Measurements from ENCODE around the gene NEUROD2.
"Not testable (repeated sequence)": the region's sequence is repeated elsewhere in the genome, so short reads cannot be mapped to it uniquely, and the experiment has no call there.

Gene NEUROD2

GRCh38 chr17:39596543-39597267, 11.0 kb downstream of the NEUROD2 start:
- H3K36me3 ChIP-seq (ENCODE audit: control insufficient read depth, insufficient read depth, low read length): no peaks in the 10 kb centered on the region
- peaks cover 4% of the 10 kb centered on the region for H3K4me1 ChIP-seq (ENCODE audit: control insufficient read depth, insufficient read depth, low read length)
- no peaks in the 10 kb centered on the region for H3K9me3 ChIP-seq (ENCODE audit: control insufficient read depth, insufficient read depth, low read length)
- H3K4me3 ChIP-seq (ENCODE audit: low read depth, low read length): peak overlapping the region; percentile 4
- H3K27me3 ChIP-seq (ENCODE audit: control insufficient read depth, insufficient read depth, low read length): peaks cover 99% of the 10 kb centered on the region
- H3K9ac ChIP-seq (ENCODE audit: low read depth, low read length): no peak overlapping the region

- Histone ChIP-seq H3K4me3 (ENCODE audit: low read depth, low read length) (peak overlapping the region; percentile 4), H3K4me1 (ENCODE audit: control insufficient read depth, insufficient read depth, low read length) (peaks cover 3% of the 10 kb centered on the region), H3K27me3 (ENCODE audit: control insufficient read depth, insufficient read depth, low read length) (peaks cover 99% of the 10 kb centered on the region), H3K36me3 (ENCODE audit: control insufficient read depth, insufficient read depth, low read length) (no peaks in the 10 kb centered on the region), H3K9ac (ENCODE audit: low read depth, low read length) (no peak overlapping the region), H3K9me3 (ENCODE audit: control insufficient read depth, insufficient read depth, low read length) (no peaks in the 10 kb centered on the region)
Observed at GRCh38 chr17:39595928-39596510, 11.7 kb downstream of the NEUROD2 start.

GRCh38 chr17:39595294-39595693, 12.4 kb downstream of the NEUROD2 start:
- Histone ChIP-seq H3K27me3 (ENCODE audit: control insufficient read depth, insufficient read depth, low read length) (peaks cover 91% of the 10 kb centered on the region), H3K9me3 (ENCODE audit: control insufficient read depth, insufficient read depth, low read length) (no peaks in the 10 kb centered on the region), H3K9ac (ENCODE audit: low read depth, low read length) (no peak overlapping the region), H3K4me1 (ENCODE audit: control insufficient read depth, insufficient read depth, low read length) (peaks cover 3% of the 10 kb centered on the region), H3K4me3 (ENCODE audit: low read depth, low read length) (peak overlapping the region; percentile 5), H3K36me3 (ENCODE audit: control insufficient read depth, insufficient read depth, low read length) (no peaks in the 10 kb centered on the region)

DNA sequence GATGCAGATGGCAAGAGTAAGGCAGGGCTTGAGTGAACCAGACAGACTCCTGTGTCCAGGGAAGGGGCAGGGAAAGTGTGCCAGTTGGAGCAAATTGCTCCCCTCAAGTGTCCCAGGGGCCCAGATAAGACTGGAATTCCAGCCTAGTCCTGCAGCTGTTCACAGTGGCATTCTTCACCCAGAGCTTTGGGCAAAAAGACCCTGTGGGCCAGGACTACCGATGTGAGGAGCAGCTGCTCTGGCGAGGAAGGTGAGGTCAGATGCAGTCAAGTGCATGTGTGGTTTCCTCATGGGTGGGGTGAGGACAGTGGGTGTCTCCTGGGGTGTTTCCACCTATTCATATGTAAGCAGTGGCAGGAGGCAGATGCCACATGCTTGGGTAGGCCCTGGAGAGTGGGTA, 14.3 kb downstream of the NEUROD2 start:
- H3K27me3 ChIP-seq (ENCODE audit: control insufficient read depth, insufficient read depth, low read length): peaks cover 74% of the 10 kb centered on the region
- no peak overlapping the region for H3K9ac ChIP-seq (ENCODE audit: low read depth, low read length)
- H3K36me3 ChIP-seq (ENCODE audit: control insufficient read depth, insufficient read depth, low read length): no peaks in the 10 kb centered on the region
- H3K4me3 ChIP-seq (ENCODE audit: low read depth, low read length): no peak overlapping the region
- H3K4me1 ChIP-seq (ENCODE audit: control insufficient read depth, insufficient read depth, low read length): peaks cover 3% of the 10 kb centered on the region
- H3K9me3 ChIP-seq (ENCODE audit: control insufficient read depth, insufficient read depth, low read length): no peaks in the 10 kb centered on the region

DNA sequence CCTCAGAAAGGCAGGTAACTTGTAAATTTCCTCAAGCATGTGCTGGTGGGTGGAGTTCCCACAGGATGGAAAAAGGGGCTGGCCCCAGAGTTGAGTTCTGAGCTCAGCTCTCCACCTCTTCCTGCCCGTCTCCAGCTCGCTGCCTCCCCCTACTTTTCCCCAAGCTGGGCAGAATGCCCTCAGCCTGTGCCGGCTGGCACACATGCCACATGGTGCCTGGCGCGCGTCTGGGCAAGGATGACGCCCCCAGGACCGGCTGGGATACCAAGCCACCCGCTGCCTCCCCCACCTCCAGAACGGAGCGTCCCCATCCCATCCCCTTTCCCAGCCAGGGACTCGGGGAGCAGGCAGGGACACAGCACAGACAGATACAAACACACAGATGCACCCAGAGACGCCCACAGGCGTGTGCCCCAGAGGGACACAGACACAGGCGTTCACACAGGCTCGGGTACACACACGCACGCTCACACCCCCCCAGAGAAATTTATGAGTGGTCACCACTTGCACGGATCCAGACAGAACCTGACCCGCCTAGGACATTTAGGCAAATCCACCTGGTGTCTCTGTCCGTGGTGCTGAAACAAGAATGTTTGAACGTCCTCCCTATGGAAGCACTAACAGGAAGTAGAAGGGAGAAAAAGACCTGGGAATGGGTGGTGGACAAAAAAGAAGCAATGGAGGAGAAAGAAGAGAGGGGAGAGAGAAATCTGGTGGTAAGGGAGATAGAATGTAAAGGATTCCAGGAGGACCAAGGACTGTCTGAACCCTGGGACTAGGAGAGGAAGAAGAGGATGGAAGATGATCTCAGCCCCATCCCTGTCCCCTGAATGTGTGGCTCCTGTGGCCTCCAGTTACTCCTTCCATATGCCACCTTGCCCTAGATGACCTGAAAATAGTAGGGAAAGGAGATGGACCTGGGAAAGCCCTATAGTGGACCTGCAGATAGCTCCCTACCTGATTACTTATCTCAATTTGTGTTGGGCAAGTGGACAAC, 15.5 kb downstream of the NEUROD2 start:
- Histone ChIP-seq H3K9me3 (ENCODE audit: control insufficient read depth, insufficient read depth, low read length) (no peaks in the 10 kb centered on the region), H3K4me1 (ENCODE audit: control insufficient read depth, insufficient read depth, low read length) (peaks cover 3% of the 10 kb centered on the region), H3K4me3 (ENCODE audit: low read depth, low read length) (peak overlapping the region; percentile 22), H3K27me3 (ENCODE audit: control insufficient read depth, insufficient read depth, low read length) (peaks cover 67% of the 10 kb centered on the region), H3K36me3 (ENCODE audit: control insufficient read depth, insufficient read depth, low read length) (no peaks in the 10 kb centered on the region), H3K9ac (ENCODE audit: low read depth, low read length) (no peak overlapping the region)

DNA sequence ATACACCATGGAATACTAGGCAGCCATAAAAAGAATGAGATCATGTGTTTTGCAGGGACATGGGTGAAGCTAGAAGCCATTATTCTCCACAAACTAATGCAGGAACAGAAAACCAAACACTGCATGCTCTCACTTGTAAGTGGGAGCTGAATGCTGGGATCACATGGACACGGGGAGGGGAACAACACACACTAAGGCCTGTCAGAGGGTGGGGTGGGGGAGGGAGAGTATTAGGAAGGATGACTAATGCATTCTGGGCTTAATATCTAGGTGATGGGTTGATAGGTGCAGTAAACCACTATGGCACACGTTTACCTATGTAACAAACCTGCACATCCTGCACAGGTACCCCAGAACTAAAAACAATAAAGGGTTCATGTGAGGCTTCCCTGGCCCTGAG, 17.5 kb downstream of the NEUROD2 start:
- H3K36me3 ChIP-seq (ENCODE audit: control insufficient read depth, insufficient read depth, low read length); H3K9me3 ChIP-seq (ENCODE audit: control insufficient read depth, insufficient read depth, low read length); H3K4me1 ChIP-seq (ENCODE audit: control insufficient read depth, insufficient read depth, low read length); H3K4me3 ChIP-seq (ENCODE audit: low read depth, low read length); H3K9ac ChIP-seq (ENCODE audit: low read depth, low read length): not testable (repeated sequence)
- H3K27me3 ChIP-seq (ENCODE audit: control insufficient read depth, insufficient read depth, low read length): peaks cover 46% of the 10 kb centered on the region

GRCh38 chr17:39582658-39583057, 25.1 kb downstream of the NEUROD2 start:
- no peaks in the 10 kb centered on the region for H3K36me3 ChIP-seq (ENCODE audit: control insufficient read depth, insufficient read depth, low read length)
- H3K27me3 ChIP-seq (ENCODE audit: control insufficient read depth, insufficient read depth, low read length): peaks cover 4% of the 10 kb centered on the region
- no peak overlapping the region for H3K4me3 ChIP-seq (ENCODE audit: low read depth, low read length)
- peaks cover 15% of the 10 kb centered on the region for H3K4me1 ChIP-seq (ENCODE audit: control insufficient read depth, insufficient read depth, low read length)
- no peaks in the 10 kb centered on the region for H3K9me3 ChIP-seq (ENCODE audit: control insufficient read depth, insufficient read depth, low read length)
- no peak overlapping the region for H3K9ac ChIP-seq (ENCODE audit: low read depth, low read length)

DNA sequence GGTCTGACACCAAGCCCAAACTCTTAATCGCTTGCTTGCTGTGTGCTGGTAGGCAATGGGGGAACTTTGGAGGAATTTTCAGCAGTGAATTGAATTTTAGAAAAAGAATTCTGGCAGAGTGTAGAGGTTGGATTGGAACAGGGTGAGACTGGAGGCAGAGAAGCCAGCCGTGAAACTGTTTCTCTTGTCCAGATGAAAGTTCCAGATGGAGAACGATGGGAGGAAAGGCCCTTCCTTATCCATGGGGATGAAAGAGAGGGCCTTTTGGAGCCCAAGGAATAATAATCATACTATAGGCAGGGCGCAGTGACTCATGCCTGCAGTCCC, 26.0 kb downstream of the NEUROD2 start:
- no peaks in the 10 kb centered on the region for H3K36me3 ChIP-seq (ENCODE audit: control insufficient read depth, insufficient read depth, low read length)
- H3K4me3 ChIP-seq (ENCODE audit: low read depth, low read length): no peak overlapping the region
- H3K9me3 ChIP-seq (ENCODE audit: control insufficient read depth, insufficient read depth, low read length): no peaks in the 10 kb centered on the region
- peaks cover 15% of the 10 kb centered on the region for H3K4me1 ChIP-seq (ENCODE audit: control insufficient read depth, insufficient read depth, low read length)
- H3K27me3 ChIP-seq (ENCODE audit: control insufficient read depth, insufficient read depth, low read length): peaks cover 4% of the 10 kb centered on the region
- H3K9ac ChIP-seq (ENCODE audit: low read depth, low read length): no peak overlapping the region

DNA sequence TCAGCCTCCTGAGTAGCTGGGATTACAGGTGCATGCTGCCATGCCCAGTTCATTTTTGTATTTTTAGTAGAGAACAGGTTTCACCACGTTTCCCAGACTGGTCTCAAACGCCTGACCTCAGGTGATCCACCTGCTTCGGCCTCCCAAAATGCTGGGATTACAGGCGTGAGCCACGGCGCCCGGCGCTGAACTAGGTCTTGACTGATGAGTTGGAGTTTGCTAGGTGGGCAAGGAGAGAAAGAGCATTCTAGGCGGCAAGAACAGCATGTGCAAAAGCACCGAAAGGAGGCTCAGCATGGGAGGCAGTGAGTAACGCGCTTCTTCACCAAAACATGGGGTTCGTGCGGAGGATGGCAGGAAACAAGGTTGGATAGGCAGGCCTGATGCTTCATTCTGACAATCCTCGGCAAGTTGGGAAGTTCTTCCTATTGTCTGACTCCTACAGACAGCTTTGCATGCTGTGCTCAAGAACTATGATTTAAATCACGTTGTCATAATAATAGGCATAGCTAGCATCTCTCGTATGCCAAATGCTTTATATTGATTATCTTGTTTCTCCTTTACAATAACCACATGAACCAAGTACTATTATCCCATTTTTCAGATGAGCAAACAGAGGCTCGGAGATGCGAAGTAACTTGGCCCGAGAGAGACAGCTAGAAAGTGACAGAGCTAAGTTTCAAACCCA, 26.5 kb downstream of the NEUROD2 start:
- no peak overlapping the region for H3K4me3 ChIP-seq (ENCODE audit: low read depth, low read length)
- no peaks in the 10 kb centered on the region for H3K9me3 ChIP-seq (ENCODE audit: control insufficient read depth, insufficient read depth, low read length)
- no peaks in the 10 kb centered on the region for H3K36me3 ChIP-seq (ENCODE audit: control insufficient read depth, insufficient read depth, low read length)
- H3K27me3 ChIP-seq (ENCODE audit: control insufficient read depth, insufficient read depth, low read length): peaks cover 4% of the 10 kb centered on the region
- peaks cover 15% of the 10 kb centered on the region for H3K4me1 ChIP-seq (ENCODE audit: control insufficient read depth, insufficient read depth, low read length)
- H3K9ac ChIP-seq (ENCODE audit: low read depth, low read length): no peak overlapping the region

GRCh38 chr17:39580082-39580468, 27.6 kb downstream of the NEUROD2 start:
- H3K4me3 ChIP-seq (ENCODE audit: low read depth, low read length): no peak overlapping the region
- H3K9ac ChIP-seq (ENCODE audit: low read depth, low read length): no peak overlapping the region
- H3K4me1 ChIP-seq (ENCODE audit: control insufficient read depth, insufficient read depth, low read length): peaks cover 16% of the 10 kb centered on the region
- H3K36me3 ChIP-seq (ENCODE audit: control insufficient read depth, insufficient read depth, low read length): no peaks in the 10 kb centered on the region
- H3K27me3 ChIP-seq (ENCODE audit: control insufficient read depth, insufficient read depth, low read length): peaks cover 8% of the 10 kb centered on the region
- no peaks in the 10 kb centered on the region for H3K9me3 ChIP-seq (ENCODE audit: control insufficient read depth, insufficient read depth, low read length)

GRCh38 chr17:39579318-39580081, 28.2 kb downstream of the NEUROD2 start:
- Histone ChIP-seq H3K36me3 (ENCODE audit: control insufficient read depth, insufficient read depth, low read length) (no peaks in the 10 kb centered on the region), H3K27me3 (ENCODE audit: control insufficient read depth, insufficient read depth, low read length) (peaks cover 12% of the 10 kb centered on the region), H3K9me3 (ENCODE audit: control insufficient read depth, insufficient read depth, low read length) (no peaks in the 10 kb centered on the region), H3K4me1 (ENCODE audit: control insufficient read depth, insufficient read depth, low read length) (peaks cover 16% of the 10 kb centered on the region), H3K9ac (ENCODE audit: low read depth, low read length) (no peak overlapping the region), H3K4me3 (ENCODE audit: low read depth, low read length) (no peak overlapping the region)

All from iPS-15b (cell line).